NCI-H526 (cell line): ENCODE results near the gene TRIM38.
"Not testable (repeated sequence)": the region's sequence is repeated elsewhere in the genome, so short reads cannot be mapped to it uniquely, and the experiment has no call there.

Experiments used
- DNase-seq, 2 experiments: peaks; one replicate each; lab custom pipeline; 2025; lab: John Stamatoyannopoulos, UW

Gene TRIM38

GRCh38 chr6:25942561-25943147, 19.9 kb upstream of the TRIM38 start:
- DNase-seq, result peak; percentile 4 to 37

GRCh38 chr6:25943887-25944286, 18.7 kb upstream of the TRIM38 start:
- DNase-seq, result no peak

- DNase-seq, result no peak
Observed at GRCh38 chr6:25944688-25945574, 17.7 kb upstream of the TRIM38 start.

GRCh38 chr6:25945738-25946137, 16.9 kb upstream of the TRIM38 start:
- DNase-seq, result not testable (repeated sequence)

GRCh38 chr6:25946631-25947030, 16.0 kb upstream of the TRIM38 start:
- DNase-seq, result no peak

GRCh38 chr6:25947492-25947891, 15.1 kb upstream of the TRIM38 start:
- not testable (repeated sequence) for DNase-seq

- no peak for DNase-seq
Observed at GRCh38 chr6:25949695-25950094, 12.9 kb upstream of the TRIM38 start.

GRCh38 chr6:25950297-25950696, 12.3 kb upstream of the TRIM38 start:
- DNase-seq, result no peak

- no peak for DNase-seq
Observed at GRCh38 chr6:25951296-25952032, 11.1 kb upstream of the TRIM38 start.

GRCh38 chr6:25952535-25952934, 10.1 kb upstream of the TRIM38 start:
- DNase-seq, result no peak

GRCh38 chr6:25953733-25954132, 8.9 kb upstream of the TRIM38 start:
- no peak for DNase-seq

- no peak for DNase-seq
Observed at GRCh38 chr6:25954756-25955155, 7.8 kb upstream of the TRIM38 start.

- no peak for DNase-seq
Observed at GRCh38 chr6:25956226-25956625, 6.4 kb upstream of the TRIM38 start.

GRCh38 chr6:25958700-25959162, 3.9 kb upstream of the TRIM38 start:
- DNase-seq, result no peak

GRCh38 chr6:25959890-25960536, 2.6 kb upstream of the TRIM38 start:
- DNase-seq, result no peak

GRCh38 chr6:25960734-25961133, 1.9 kb upstream of the TRIM38 start:
- DNase-seq, result no peak

GRCh38 chr6:25961619-25962148, 918 bp upstream of the TRIM38 start:
- no peak for DNase-seq

GRCh38 chr6:25963426-25964123, 973 bp downstream of the TRIM38 start:
- DNase-seq, result peak; percentile 48 to 54

GRCh38 chr6:25965058-25965457, 2.5 kb downstream of the TRIM38 start:
- no peak for DNase-seq

GRCh38 chr6:25966711-25967110, 4.1 kb downstream of the TRIM38 start:
- DNase-seq, result no peak

GRCh38 chr6:25968769-25969168, 6.2 kb downstream of the TRIM38 start:
- DNase-seq, result no peak
